Kidney tubule cell (primary cell): ENCODE data around the gene LZTS3.
"Not testable (repeated sequence)": the region's sequence is repeated elsewhere in the genome, so short reads cannot be mapped to it uniquely, and the experiment has no call there.

Source experiments
- DNase-seq: peaks from one replicate; pipeline ENCODE4 v3.0.0-alpha.2; 2018; ENCODE audit warnings: low spot score

The LZTS3 gene

GRCh38 chr20:3192226-3193015, 19.1 kb upstream of the LZTS3 start:
- no peak for DNase-seq

GRCh38 chr20:3190681-3191111, 17.3 kb upstream of the LZTS3 start:
- DNase-seq, result no peak

GRCh38 chr20:3189561-3190131, 16.3 kb upstream of the LZTS3 start:
- DNase-seq, result no peak

- DNase-seq, result peak; percentile 10
Measured at GRCh38 chr20:3188823-3189413, 15.6 kb upstream of the LZTS3 start.

- not testable (repeated sequence) for DNase-seq
Measured at GRCh38 chr20:3187861-3188260, 14.5 kb upstream of the LZTS3 start.

GRCh38 chr20:3183896-3184612, 10.7 kb upstream of the LZTS3 start:
- no peak for DNase-seq

- not testable (repeated sequence) for DNase-seq
Measured at GRCh38 chr20:3182429-3182828, 9.1 kb upstream of the LZTS3 start.

- no peak for DNase-seq
Measured at GRCh38 chr20:3181270-3181669, 7.9 kb upstream of the LZTS3 start.

GRCh38 chr20:3180319-3180718, 7.0 kb upstream of the LZTS3 start:
- DNase-seq, result no peak

GRCh38 chr20:3177746-3178485, 4.6 kb upstream of the LZTS3 start:
- no peak for DNase-seq

- DNase-seq, result no peak
Measured at GRCh38 chr20:3175270-3175669, 1.9 kb upstream of the LZTS3 start.

GRCh38 chr20:3174442-3175261, 1.3 kb upstream of the LZTS3 start:
- peak; percentile 55 for DNase-seq

GRCh38 chr20:3173610-3174441, 477 bp upstream of the LZTS3 start:
- peak; percentile 85 for DNase-seq

- no peak for DNase-seq
Measured at GRCh38 chr20:3172126-3172932, 1.0 kb downstream of the LZTS3 start.

GRCh38 chr20:3171391-3172125, 1.8 kb downstream of the LZTS3 start:
- no peak for DNase-seq

GRCh38 chr20:3168829-3169590, 4.3 kb downstream of the LZTS3 start:
- DNase-seq, result no peak

- peak; percentile 66 for DNase-seq
Measured at GRCh38 chr20:3168079-3168828, 5.1 kb downstream of the LZTS3 start.
